GM10266 (cell line): ENCODE data around the gene ZNF778.

Source experiments
- DNase-seq: peaks from one replicate; pipeline ENCODE4 v3.0.0; 2012; ENCODE audit errors: extremely low spot score
- CTCF ChIP-seq: IDR thresholded peaks from 2 replicates; pipeline ENCODE4 v1.5.1; 2012; ENCODE audit warnings: mild to moderate bottlenecking, low read depth; ENCODE audit not compliant: control insufficient read depth, insufficient read depth; ENCODE audit errors: missing control alignments

ZNF778 gene

GRCh38 chr16:89275837-89276720 is 58.6 kb downstream of the ZNF778 start:
- TF ChIP-seq CTCF = no peak
- no peak for DNase-seq

GRCh38 chr16:89277049-89277448 is 59.5 kb downstream of the ZNF778 start:
- no peak for TF ChIP-seq CTCF
- no peak for DNase-seq

- no peak for DNase-seq
- no peak for TF ChIP-seq CTCF
These were observed 60.3 kb downstream of the ZNF778 start for GRCh38 chr16:89277641-89278341.

- DNase-seq = no peak
- no peak for TF ChIP-seq CTCF
These were observed 61.1 kb downstream of the ZNF778 start for GRCh38 chr16:89278441-89279240.

- no peak for DNase-seq
- TF ChIP-seq CTCF = no peak
These were observed 62.4 kb downstream of the ZNF778 start for GRCh38 chr16:89279666-89280481.

GRCh38 chr16:89280546-89281188 is 63.2 kb downstream of the ZNF778 start:
- TF ChIP-seq CTCF = no peak
- no peak for DNase-seq
